SK-N-SH (cell line): ENCODE data around the gene PTCRA. TPM values are rescaled to one million over a fixed set of nuclear protein-coding genes. Genes with fewer than 3 reads are reported as not detected.

Experiments
- CTCF ChIA-PET: fragments of 300-600, 350-600 bp; formaldehyde crosslinking; extraction: SDS; loops from one replicate; lab custom pipeline; 2021; lab: Yijun Ruan, JAX
- POLR2A ChIA-PET: fragments of 350-600 bp; sonication (Branson Sonifier 250); formaldehyde crosslinking; extraction: SDS; loops from one replicate; lab custom pipeline; 2020; ENCODE audit warnings: antibody characterized with exemption, inconsistent platforms; lab: Yijun Ruan, JAX
- DNase-seq: peaks from one replicate; pipeline ENCODE4 v3.0.0; 2012
- H2AFZ ChIP-seq: fragments of 200-600 bp; sonication (generic); 2 replicates; pipeline ENCODE4 v1.8.1; 2016; ENCODE audit warnings: antibody characterized with exemption, mild to moderate bottlenecking, low read depth
- H3F3A ChIP-seq: fragments of 200-600 bp; sonication (generic); replicated peaks from 2 replicates; pipeline ENCODE3; 2016; ENCODE audit warnings: antibody characterized with exemption, mild to moderate bottlenecking; ENCODE audit not compliant: insufficient read depth
- H3K27ac ChIP-seq, 2 experiments: fragments of 200-500 bp in 1 of 2; fragments of 200-600 bp in 1 of 2; sonication (Bioruptor generic) in 1 of 2; sonication (generic), shearing (Covaris generic) in 1 of 2; 2 replicates each; pipeline versions ENCODE4 v1.5.1 to v1.6.1; 2014 to 2016; ENCODE audit warnings: low read depth in 2 of 2, inconsistent platforms in 1 of 2, low read length in 1 of 2, mild to moderate bottlenecking in 1 of 2, mixed read lengths in 1 of 2
- H3K27me3 ChIP-seq: fragments of 200-600 bp; sonication (generic), shearing (Covaris generic); 2 replicates; pipeline ENCODE4 v1.6.1; 2016; ENCODE audit warnings: mixed run types; ENCODE audit not compliant: insufficient read depth
- H3K36me3 ChIP-seq, 2 experiments: fragments of 200-500 bp in 1 of 2; fragments of 200-600 bp in 1 of 2; sonication (Bioruptor generic) in 1 of 2; sonication (generic) in 1 of 2; replicated peaks in 1 of 2; 2 replicates each; pipeline versions ENCODE3 to v1.5.1; 2014 to 2016; ENCODE audit warnings: low read length in 1 of 2, mild to moderate bottlenecking in 1 of 2; ENCODE audit not compliant: insufficient read depth in 2 of 2, control insufficient read depth in 1 of 2
- H3K4me1 ChIP-seq, 2 experiments: fragments of 200-500 bp in 1 of 2; fragments of 200-600 bp in 1 of 2; sonication (Bioruptor generic) in 1 of 2; sonication (generic), shearing (Covaris generic) in 1 of 2; 2 replicates each; pipeline versions ENCODE4 v1.5.1 to v1.6.1; 2014 to 2016; ENCODE audit warnings: low read depth in 1 of 2, low read length in 1 of 2, mixed run types in 1 of 2; ENCODE audit not compliant: insufficient read depth in 2 of 2, control insufficient read depth in 1 of 2
- H3K4me2 ChIP-seq: fragments of 200-600 bp; sonication (generic), shearing (Covaris generic); 2 replicates; pipeline ENCODE4 v1.6.1; 2017; ENCODE audit warnings: mixed run types
- H3K4me3 ChIP-seq, 2 experiments: fragments of 200-500 bp in 1 of 2; fragments of 200-600 bp in 1 of 2; sonication (Bioruptor generic) in 1 of 2; sonication (generic), shearing (Covaris generic) in 1 of 2; 2 replicates each; pipeline versions ENCODE4 v1.5.1 to v1.8.1; 2014 to 2016; ENCODE audit warnings: low read depth in 2 of 2, inconsistent platforms in 1 of 2, low read length in 1 of 2, mild to moderate bottlenecking in 1 of 2, mixed read lengths in 1 of 2, moderate library complexity in 1 of 2
- H3K79me2 ChIP-seq: fragments of 200-600 bp; sonication (generic); 2 replicates; pipeline ENCODE4 v1.8.1; 2017; ENCODE audit warnings: mild to moderate bottlenecking; ENCODE audit not compliant: insufficient read depth
- H3K9ac ChIP-seq: fragments of 200-600 bp; sonication (generic); 2 replicates; pipeline ENCODE4 v1.6.1; 2017; ENCODE audit warnings: mixed run types
- H3K9me2 ChIP-seq: fragments of 200-600 bp; sonication (generic); 2 replicates; pipeline ENCODE4 v1.6.1; 2017; ENCODE audit warnings: mixed run types
- H3K9me3 ChIP-seq: fragments of 200-600 bp; sonication (generic); 2 replicates; pipeline ENCODE4 v1.6.1; 2017; ENCODE audit warnings: mixed run types, mild to moderate bottlenecking, moderate library complexity
- H4K20me1 ChIP-seq: fragments of 200-600 bp; sonication (generic); 2 replicates; pipeline ENCODE4 v1.6.1; 2017; ENCODE audit warnings: mild to moderate bottlenecking, mixed run types; ENCODE audit not compliant: insufficient read depth
- ELF1 ChIP-seq: IDR thresholded peaks from 2 replicates; pipeline ENCODE4 v1.4.0; 2012
- EP300 ChIP-seq, 2 experiments: IDR thresholded peaks; 2 replicates each; pipeline versions ENCODE4 v1.4.0 to v1.6.1; 2012; ENCODE audit warnings: borderline replicate concordance in 1 of 2, low read depth in 1 of 2, low read length in 1 of 2
- EZH2phosphoT487 ChIP-seq: fragments of 200-600 bp; sonication (generic); IDR thresholded peaks from 2 replicates; pipeline ENCODE4 v1.6.1; 2017; ENCODE audit warnings: low read depth, mixed run types, mild to moderate bottlenecking, antibody characterized with exemption, moderate library complexity, borderline replicate concordance
- FOXJ3 ChIP-seq: sonication (generic); formaldehyde crosslinking; IDR thresholded peaks from 2 replicates; pipeline ENCODE4 v1.5.1; 2020; ENCODE audit warnings: mild to moderate bottlenecking, missing genetic modification reagents
- MEF2A ChIP-seq: IDR thresholded peaks from 2 replicates; pipeline ENCODE4 v1.4.0; 2012; ENCODE audit warnings: low read depth, borderline replicate concordance
- NFIC ChIP-seq: IDR thresholded peaks from 2 replicates; pipeline ENCODE4 v1.4.0; 2012; ENCODE audit warnings: borderline replicate concordance
- NRF1 ChIP-seq: IDR thresholded peaks from 2 replicates; pipeline ENCODE4 v1.6.1; 2012; ENCODE audit warnings: low read depth, mild to moderate bottlenecking, low read length
- RXRA ChIP-seq: IDR thresholded peaks from 2 replicates; pipeline ENCODE4 v1.4.0; 2012; ENCODE audit warnings: low read depth, mild to moderate bottlenecking, borderline replicate concordance
- SIN3A ChIP-seq: IDR thresholded peaks from 2 replicates; pipeline ENCODE4 v1.6.1; 2012; ENCODE audit warnings: low read depth, mild to moderate bottlenecking, low read length, moderate library complexity, borderline replicate concordance
- SMC3 ChIP-seq: IDR thresholded peaks from 2 replicates; pipeline ENCODE4 v1.6.1; 2012; ENCODE audit warnings: low read depth, low read length, improper control_type of control experiment
- TEAD4 ChIP-seq: IDR thresholded peaks from 2 replicates; pipeline ENCODE4 v1.4.0; 2012; ENCODE audit warnings: mild to moderate bottlenecking, borderline replicate concordance; ENCODE audit not compliant: insufficient read depth
- YY1 ChIP-seq: IDR thresholded peaks from 2 replicates; pipeline ENCODE4 v1.4.0; 2012; ENCODE audit warnings: low read depth, mild to moderate bottlenecking
- WGBS: methylation state at CpG from one replicate; pipeline ENCODE4 v1.1.6; 2017; ENCODE audit warnings: low lambda C conversion rate; 5-methylcytosine and 5-hydroxymethylcytosine counted together
- polyA plus RNA-seq, 3 experiments: library from polyadenylated mRNA; depleted of rRNA; stranded (reverse); fragments of >200 nt; gene quantifications; 2 replicates each; pipeline ENCODE4 v1.2.3, GENCODE V29; 2012
- TF ChIP-seq, protein P1 (sequence below): IDR thresholded peaks from 2 replicates; pipeline ENCODE4 v1.4.0; 2012; ENCODE audit warnings: low read depth
- TF ChIP-seq, protein P2 (sequence below): IDR thresholded peaks from 2 replicates; pipeline ENCODE4; 2012

Gene PTCRA
- polyA plus RNA-seq, 1 of the 3 experiments (the other 2 are of a cell fraction), result not detected

DNA sequence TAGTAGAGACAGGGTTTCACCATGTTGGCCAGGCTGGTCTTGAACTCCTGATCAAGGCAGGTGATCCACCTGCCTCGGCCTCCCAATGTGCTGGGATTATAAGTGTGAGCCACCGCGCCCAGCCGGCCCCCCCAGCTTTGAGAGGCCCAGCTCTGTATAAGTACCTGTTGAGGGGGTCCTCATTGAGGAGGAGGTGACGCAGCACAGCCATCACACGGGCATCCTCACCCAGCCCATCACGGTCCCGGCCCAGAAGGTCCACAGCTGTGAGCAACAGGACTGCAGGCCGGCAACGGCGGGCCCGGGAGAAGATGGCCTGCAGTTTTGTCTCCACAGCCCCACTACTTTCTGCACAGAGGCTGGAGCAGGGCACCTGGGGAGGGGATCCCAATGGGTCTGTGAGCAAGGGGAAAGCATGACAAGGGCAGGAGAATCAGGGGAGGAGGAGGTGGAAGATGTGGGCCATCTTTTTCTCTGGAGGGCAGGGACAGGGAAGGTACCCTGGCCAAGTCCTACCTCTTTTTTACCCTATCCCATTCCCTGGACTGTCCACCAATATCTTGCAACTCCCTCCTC, 52.4 kb downstream of the PTCRA start:
- peaks cover 0 to 9% of the 10 kb centered on the region in 2 experiments; a peak in 3 of 4 replicates for H3K4me1 ChIP-seq
- H4K20me1 ChIP-seq, result no peaks in the 10 kb centered on the region
- no peak overlapping the region for H3K27ac ChIP-seq
- H3K27me3 ChIP-seq, result no peaks in the 10 kb centered on the region
- H3K4me3 ChIP-seq, result no peak overlapping the region
- no peaks in the 10 kb centered on the region for H3K9me2 ChIP-seq
- DNase-seq, result no peak
- no peaks in the 10 kb centered on the region for H3K9me3 ChIP-seq
- POLR2A ChIA-PET, result interaction anchor here (0.7 kb wide), 1 partner anchor 51 kb away, joined by 3 read pairs; no protein-coding TSS in a partner anchor
- H3K9ac ChIP-seq, result no peak overlapping the region
- H3K4me2 ChIP-seq, result no peak overlapping the region
- peaks cover 9% of the 10 kb centered on the region for H3F3A ChIP-seq
- no peak overlapping the region for H2AFZ ChIP-seq
- H3K79me2 ChIP-seq, result no peaks in the 10 kb centered on the region
- H3K36me3 ChIP-seq, result peaks cover 0 to 39% of the 10 kb centered on the region in 2 experiments
- CTCF ChIA-PET, result interaction anchor here (1.3 to 1.5 kb wide), 2 partner anchors 11 to 67 kb away, joined by 4 read pairs; partner anchors contain the start of gene PEX6
- no peak for TF ChIP-seq NFIC
- no peak for TF ChIP-seq MEF2A
- no peak for TF ChIP-seq SMC3
- no peak for TF ChIP-seq ELF1
- 98% methylated on average over 6 of the region's 12 CpGs for WGBS

DNA sequence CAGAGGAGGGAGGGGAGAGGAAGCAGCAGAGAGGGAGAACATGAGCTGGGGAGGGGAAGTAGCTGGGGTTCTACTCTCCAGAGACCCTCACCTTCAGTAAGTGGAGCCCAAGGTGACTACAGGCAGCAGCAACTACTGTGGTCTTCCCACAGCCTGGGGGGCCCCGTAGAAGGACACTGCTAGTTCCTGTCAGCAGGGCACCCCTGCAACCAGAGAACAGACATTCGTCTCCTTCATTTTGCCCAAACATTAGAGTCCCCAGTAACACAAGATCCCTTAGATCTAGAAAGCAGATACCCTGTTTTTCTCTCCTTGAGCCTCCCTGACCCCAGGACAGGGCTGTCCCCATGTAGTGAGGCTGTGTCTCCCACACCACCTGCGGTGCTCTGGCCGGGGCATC, 52.9 kb downstream of the PTCRA start:
- ChIA-PET CTCF (interaction anchor here (1.5 kb wide), 1 partner anchor 67 kb away, joined by 4 read pairs; no protein-coding TSS in a partner anchor), POLR2A (interaction anchor here (0.7 kb wide), 1 partner anchor 52 kb away, joined by 3 read pairs; no protein-coding TSS in a partner anchor)
- no peak overlapping the region for H2AFZ ChIP-seq
- no peaks in the 10 kb centered on the region for H3K27me3 ChIP-seq
- no peak overlapping the region for H3K27ac ChIP-seq
- no peaks in the 10 kb centered on the region for H3K9me2 ChIP-seq
- H4K20me1 ChIP-seq, result no peaks in the 10 kb centered on the region
- H3K36me3 ChIP-seq, result peaks cover 0 to 39% of the 10 kb centered on the region in 2 experiments
- no peak overlapping the region for H3K4me2 ChIP-seq
- H3K79me2 ChIP-seq, result no peaks in the 10 kb centered on the region
- peaks cover 10% of the 10 kb centered on the region for H3F3A ChIP-seq
- WGBS, result 100% methylated on average over 1 of the region's 4 CpGs
- H3K9me3 ChIP-seq, result no peaks in the 10 kb centered on the region
- no peak overlapping the region for H3K9ac ChIP-seq
- TF ChIP-seq EZH2phosphoT487 (no peak), FOXJ3 (CRISPR knock-in tag) (no peak), MEF2A (no peak), EP300 (IDR thresholded peaks at IDR 0.05; ENCODE audit: borderline replicate concordance in 1 of 2, low read depth in 1 of 2, low read length in 1 of 2) (no peak), NRF1 (no peak), TEAD4 (no peak), RXRA (no peak), SIN3A (no peak), YY1 (no peak)
- TF ChIP-seq, protein P1, sequence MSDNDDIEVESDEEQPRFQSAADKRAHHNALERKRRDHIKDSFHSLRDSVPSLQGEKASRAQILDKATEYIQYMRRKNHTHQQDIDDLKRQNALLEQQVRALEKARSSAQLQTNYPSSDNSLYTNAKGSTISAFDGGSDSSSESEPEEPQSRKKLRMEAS, result no peak
- TF ChIP-seq, protein P2, sequence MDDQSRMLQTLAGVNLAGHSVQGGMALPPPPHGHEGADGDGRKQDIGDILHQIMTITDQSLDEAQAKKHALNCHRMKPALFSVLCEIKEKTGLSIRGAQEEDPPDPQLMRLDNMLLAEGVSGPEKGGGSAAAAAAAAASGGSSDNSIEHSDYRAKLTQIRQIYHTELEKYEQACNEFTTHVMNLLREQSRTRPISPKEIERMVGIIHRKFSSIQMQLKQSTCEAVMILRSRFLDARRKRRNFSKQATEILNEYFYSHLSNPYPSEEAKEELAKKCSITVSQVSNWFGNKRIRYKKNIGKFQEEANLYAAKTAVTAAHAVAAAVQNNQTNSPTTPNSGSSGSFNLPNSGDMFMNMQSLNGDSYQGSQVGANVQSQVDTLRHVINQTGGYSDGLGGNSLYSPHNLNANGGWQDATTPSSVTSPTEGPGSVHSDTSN, result no peak
- H3K4me1 ChIP-seq, result peaks cover 0 to 9% of the 10 kb centered on the region in 2 experiments; a peak in 3 of 4 replicates
- no peak for DNase-seq
- no peak overlapping the region for H3K4me3 ChIP-seq
